GM19463 (cell line): Measurements from ENCODE around the gene TICAM1.

Experiments
- ATAC-seq: cut with Tn5 transposase; IDR thresholded peaks from one replicate; pipeline ENCODE4 v1.9.1; 2021; ENCODE audit warnings: mild to moderate bottlenecking, moderate library complexity; ENCODE audit not compliant: unreplicated experiment

TICAM1 gene

GRCh38 chr19:4774136-4774535 is 57.4 kb downstream of the TICAM1 start:
- no peak for ATAC-seq

GRCh38 chr19:4773047-4773640 is 58.4 kb downstream of the TICAM1 start:
- no peak for ATAC-seq

- no peak for ATAC-seq
Observed at GRCh38 chr19:4772566-4772965, 58.9 kb downstream of the TICAM1 start.

GRCh38 chr19:4768934-4769777 is 62.4 kb downstream of the TICAM1 start:
- ATAC-seq, result no peak
